ENCODE results near the gene SCFD2.

The SCFD2 gene

GRCh38 chr4:52964561-52965101, 401.2 kb downstream of the SCFD2 start:
- DNase-seq (ENCODE audit: low read depth in 4 of 4, low spot score in 1 of 4), result no peak

DNA sequence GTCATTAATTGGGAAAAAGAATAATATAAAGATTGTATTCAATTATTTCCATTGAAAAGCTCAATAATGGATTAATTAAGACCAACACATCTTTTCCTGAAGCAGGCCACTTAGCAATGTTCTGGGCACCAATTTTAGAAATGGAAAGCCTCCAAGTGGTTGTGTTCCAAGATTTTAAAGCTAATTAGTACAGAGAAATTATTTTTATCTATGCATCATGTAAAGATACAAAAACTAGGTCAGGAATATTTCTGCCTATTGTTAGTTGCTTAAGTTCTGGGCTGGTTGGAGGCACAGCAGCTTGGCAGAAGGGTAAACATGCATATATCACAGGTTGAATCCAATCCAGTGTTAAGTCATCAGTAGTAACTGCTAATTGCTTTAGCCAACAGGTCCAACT, 401.9 kb downstream of the SCFD2 start:
- no peak for DNase-seq (ENCODE audit: low read depth in 4 of 4, low spot score in 1 of 4)

DNA sequence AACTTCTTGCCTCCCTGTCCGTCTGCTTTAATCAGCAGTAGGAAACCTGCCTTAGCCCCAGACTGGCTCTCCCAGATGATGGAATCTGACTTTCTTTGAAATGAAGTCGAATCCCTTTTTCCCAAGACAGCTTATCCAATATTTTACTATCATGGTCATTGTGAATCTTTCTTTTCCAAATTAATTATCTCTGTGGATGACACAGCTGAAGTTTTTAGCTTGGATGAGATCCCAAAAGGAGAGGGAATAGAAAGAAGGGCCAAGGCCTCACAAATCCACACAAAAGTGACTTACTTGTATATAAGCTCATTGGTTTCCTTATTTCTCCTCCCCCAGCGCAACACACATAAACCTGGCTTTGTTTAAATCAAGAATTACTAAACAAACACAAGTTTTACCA, 403.1 kb downstream of the SCFD2 start:
- no peak for DNase-seq (ENCODE audit: low read depth in 4 of 4, low spot score in 1 of 4)

DNA sequence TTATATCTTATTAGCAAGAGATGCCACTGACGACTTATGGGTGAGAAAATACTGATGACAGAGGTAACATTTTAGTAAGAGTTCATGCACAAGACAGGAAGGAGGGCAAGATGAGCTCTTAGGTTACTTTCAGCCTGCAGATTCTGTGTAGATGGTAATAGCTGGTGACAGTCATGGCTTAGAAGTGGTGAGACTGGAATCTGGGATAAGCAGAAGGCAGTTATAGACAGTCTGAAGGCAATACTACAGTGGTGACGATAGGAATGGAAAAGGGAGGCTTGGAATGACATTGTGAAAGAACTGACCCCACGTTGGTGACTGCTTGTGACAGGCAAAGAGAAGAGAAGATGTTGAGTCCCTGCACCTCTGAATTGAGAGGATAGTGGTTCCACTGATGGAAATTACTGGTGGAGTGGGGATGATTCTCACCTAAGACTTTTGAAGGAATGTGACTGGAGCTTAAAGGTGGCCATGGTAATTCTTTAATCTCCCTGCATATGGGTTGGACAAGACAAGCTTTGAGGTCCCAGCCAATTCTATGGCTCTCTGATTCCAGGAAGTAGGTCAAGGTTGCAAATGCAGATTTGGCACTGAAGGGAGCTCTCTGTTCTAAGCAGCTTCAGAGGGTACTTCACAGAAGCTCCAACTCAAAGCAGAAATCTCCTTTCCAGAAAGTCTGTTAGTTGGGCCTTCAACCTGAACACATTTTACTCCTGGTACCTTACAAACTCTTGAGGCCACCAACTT, 404.0 kb downstream of the SCFD2 start:
- no peak for DNase-seq (ENCODE audit: low read depth in 4 of 4, low spot score in 1 of 4)

- DNase-seq (ENCODE audit: low read depth in 4 of 4, low spot score in 1 of 4), result no peak
These were observed 406.3 kb downstream of the SCFD2 start for GRCh38 chr4:52959541-52959940.

DNA sequence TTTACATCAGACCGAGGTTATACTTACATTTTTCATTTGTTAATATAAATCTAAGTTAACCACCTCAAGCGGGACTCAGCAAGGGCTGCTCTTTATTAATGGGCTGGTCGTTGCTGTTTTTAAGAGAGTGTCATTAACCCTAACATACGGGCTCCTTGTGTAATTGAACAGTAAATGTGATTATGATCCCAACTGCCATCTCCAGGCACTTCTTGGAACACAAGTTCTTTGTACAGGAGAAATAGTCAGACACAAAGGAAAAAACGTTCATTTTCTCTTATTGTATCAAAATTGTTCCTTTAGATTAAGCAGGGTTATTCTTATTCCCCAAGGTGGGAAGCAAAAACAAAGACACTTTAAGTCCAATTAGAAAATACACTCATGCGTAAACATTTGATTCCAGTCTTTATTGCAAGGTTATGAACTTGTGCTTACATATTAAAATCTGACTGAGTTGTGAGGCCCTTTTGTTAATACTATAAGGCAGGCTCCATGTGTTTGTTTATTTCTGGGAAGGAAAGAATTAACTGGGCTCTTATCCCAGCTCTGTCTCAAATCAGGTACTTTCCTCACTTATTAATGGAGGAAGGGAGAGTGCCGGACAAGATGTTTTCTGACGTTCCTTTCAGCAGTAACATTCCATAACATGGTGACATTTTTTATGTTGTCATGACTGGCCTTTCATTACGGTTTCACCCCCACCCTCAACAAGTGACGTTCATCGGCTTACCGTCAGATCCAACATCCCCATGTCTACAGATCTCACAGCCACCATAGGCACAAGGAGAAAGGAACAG, 407.8 kb downstream of the SCFD2 start:
- no peak for DNase-seq (ENCODE audit: low read depth in 4 of 4, low spot score in 1 of 4)

- no peak for DNase-seq (ENCODE audit: low read depth in 4 of 4, low spot score in 1 of 4)
These were observed 408.6 kb downstream of the SCFD2 start for GRCh38 chr4:52957220-52957686.

DNA sequence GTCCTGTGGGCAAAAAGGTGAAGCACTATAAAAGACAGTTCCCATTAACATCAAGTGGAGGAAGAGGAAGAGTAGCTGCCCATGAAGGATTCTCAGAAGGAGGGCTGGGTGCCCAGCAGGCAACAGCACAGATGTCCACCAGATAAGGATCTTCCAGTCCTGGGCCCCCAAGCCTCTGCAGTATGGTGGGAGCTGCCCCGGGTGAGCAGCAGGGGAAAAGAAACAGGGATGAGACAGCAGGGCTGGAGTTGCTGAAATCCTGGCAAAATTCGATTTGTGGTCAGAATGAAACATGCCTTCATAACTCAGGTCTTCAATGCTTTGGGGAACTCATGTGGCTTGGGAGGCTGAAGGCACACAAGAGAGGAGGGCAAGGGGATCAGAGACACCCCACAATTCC, 409.2 kb downstream of the SCFD2 start:
- DNase-seq (ENCODE audit: low read depth in 4 of 4, low spot score in 1 of 4), result no peak

DNA sequence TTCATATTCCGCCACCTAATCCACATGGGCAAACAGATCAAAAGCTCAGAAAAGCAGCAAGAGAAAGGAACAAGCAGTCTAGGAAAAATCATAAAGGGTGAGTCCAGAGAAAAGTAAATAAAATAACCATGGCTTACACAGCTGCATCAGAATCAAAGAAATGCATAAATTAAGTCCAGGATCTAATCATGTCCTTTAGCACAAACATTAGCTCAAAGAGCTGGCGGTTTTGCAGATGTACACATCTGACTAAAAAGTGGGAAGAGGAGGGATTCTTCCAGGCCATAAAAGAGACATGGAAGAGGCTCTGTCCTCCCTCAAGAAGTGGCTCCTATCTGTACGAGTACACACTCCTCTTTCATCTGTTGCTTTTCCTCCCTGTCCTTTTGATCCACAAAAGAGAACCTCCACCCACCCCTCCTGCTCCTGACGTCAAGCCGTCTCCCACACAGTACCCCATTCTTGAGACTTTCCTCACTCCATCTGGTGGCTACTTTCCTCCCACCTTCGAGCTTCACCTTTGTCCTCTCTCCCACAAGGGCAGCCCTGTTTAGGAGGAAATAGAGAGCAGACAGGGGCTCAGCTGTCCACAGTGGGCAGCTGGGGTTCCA, 411.2 kb downstream of the SCFD2 start:
- no peak for DNase-seq (ENCODE audit: low read depth in 4 of 4, low spot score in 1 of 4)

- no peak for DNase-seq (ENCODE audit: low read depth in 4 of 4, low spot score in 1 of 4)
These were observed 413.3 kb downstream of the SCFD2 start for GRCh38 chr4:52952540-52952939.

DNA sequence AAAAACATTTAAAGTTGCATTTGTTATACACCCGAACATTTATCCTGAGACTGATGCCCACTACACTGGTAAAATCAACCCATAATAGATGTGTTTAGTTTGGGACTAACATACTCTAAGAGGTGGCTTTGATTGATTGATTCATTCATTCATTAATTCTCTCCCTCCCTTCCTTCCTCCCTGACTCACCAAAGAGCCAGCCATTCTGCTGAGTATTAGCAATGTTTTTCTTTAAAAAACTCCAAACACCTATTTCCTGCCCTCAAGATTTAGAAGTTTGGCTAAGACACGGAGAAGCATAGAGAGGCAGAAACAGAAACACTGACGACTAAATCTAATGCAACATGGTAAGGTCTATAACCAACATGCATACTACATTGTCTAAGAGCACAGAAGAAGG, 414.8 kb downstream of the SCFD2 start:
- no peak for DNase-seq (ENCODE audit: low read depth in 4 of 4, low spot score in 1 of 4)

- DNase-seq (ENCODE audit: low read depth in 4 of 4, low spot score in 1 of 4), result no peak
These were observed 415.6 kb downstream of the SCFD2 start for GRCh38 chr4:52950226-52950625.

GRCh38 chr4:52949336-52949735, 416.5 kb downstream of the SCFD2 start:
- no peak for DNase-seq (ENCODE audit: low read depth in 4 of 4, low spot score in 1 of 4)

GRCh38 chr4:52948057-52948423, 417.8 kb downstream of the SCFD2 start:
- DNase-seq (ENCODE audit: low read depth in 4 of 4, low spot score in 1 of 4), result no peak

DNA sequence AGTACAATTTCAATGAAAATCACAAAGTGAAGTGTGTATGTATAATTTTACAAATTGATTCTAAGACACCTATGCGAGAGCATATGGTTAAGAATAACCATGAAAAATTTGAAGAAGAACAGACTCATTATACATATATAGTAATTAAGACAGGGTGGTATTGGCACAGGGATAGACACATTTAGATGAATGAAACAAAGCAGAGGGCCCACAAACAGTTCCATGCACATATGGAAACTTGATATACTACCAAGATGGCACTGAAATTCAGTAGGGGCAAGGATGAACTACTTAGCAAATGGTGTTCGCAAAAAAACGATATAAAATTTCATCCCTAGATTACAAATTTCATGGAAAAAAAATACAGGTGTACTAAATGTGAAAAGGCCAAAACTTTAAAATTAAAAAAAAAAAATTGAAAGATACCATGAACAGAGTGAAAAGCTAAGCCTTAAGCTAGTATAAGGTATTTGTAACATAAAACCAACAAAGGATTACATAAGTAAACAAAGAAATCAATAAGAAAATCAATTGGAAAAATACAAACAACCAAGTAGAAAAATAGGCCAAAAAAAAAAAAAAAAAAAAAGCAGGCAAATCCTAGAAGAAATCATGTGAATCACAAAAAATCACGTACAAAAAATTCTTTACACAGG, 418.3 kb downstream of the SCFD2 start:
- no peak for DNase-seq (ENCODE audit: low read depth in 4 of 4, low spot score in 1 of 4)

DNA sequence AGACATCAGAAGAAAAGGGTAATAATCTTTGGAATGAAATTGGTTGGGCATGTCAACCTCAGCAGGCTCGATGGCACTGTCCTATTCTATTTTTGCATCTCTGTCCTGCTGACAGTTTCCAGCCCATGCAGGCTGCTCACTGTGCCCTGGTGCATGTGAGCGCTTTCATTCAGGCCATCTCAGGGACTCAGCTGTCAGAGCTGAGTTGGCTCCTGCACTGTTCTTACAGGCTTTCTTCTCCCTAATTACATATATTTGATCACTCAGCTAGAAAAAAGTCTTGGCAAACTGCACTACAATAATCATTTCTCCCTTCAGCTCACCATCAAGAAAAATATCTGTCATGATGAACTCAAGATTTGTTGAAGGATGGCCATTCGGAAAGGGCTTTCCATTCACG, 419.0 kb downstream of the SCFD2 start:
- no peak for DNase-seq (ENCODE audit: low read depth in 4 of 4, low spot score in 1 of 4)

DNA sequence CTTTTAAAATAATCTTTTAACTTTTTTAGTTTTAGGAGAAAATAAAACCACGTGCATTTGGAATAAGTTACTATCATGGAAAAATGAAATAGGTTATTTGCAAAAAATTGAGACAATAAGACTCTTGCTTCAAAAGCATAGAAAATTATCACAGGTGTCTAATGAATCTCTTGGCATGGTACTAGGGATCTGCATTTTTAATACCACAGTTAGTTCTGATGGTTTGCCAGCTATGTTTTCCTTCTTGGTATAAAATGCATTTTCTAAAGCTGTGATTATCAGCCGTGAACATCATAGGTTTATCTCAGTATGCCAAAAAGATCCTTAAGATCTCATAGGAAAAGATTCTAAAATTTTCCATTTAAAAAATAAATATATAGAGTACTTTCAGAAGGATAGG, 419.9 kb downstream of the SCFD2 start:
- no peak for DNase-seq (ENCODE audit: low read depth in 4 of 4, low spot score in 1 of 4)

GRCh38 chr4:52945326-52945898, 420.4 kb downstream of the SCFD2 start:
- DNase-seq (ENCODE audit: low read depth in 4 of 4, low spot score in 1 of 4), result no peak

GRCh38 chr4:52943677-52944076, 422.2 kb downstream of the SCFD2 start:
- no peak for DNase-seq (ENCODE audit: low read depth in 4 of 4, low spot score in 1 of 4)

DNA sequence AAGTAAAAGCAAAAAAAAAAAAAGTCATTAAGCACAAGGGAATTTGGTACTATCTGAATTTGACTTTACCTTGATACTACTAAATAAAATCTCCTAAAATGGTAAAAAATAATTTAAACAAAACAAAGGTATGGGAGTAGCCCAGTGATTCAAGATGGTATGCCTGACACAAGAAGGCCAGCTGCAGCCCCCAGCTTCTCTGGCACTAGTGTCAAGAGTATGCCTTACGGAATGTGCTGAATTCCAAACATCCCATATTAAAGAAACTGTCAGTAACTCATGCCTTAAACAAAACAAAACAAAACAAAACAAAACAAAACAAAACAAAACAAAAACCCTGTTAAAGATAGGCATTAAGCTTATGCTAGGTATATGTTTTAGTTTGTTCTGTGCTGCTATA, 422.9 kb downstream of the SCFD2 start:
- DNase-seq (ENCODE audit: low read depth in 4 of 4, low spot score in 1 of 4), result no peak

DNA sequence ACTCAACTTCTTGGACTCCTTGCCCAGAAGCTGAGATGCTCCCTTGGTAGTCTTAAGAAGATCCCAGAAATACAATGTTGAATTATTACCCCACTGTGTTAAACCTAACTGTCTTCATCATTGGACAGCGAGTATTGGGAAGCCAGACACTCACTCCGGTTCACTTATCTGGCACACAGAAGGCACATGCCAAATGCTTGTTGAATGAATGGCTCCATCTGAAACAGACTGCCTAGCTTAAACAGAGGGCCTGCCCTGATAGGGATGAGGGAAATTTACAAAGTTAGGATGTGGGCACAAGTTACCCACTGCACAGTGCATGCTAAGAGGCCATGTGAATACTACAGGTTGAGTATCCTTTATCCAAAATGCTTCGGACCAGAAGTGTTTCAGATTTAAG, 424.4 kb downstream of the SCFD2 start:
- no peak for DNase-seq (ENCODE audit: low read depth in 4 of 4, low spot score in 1 of 4)

Data from stimulated activated CD4-positive, alpha-beta T cell treated with anti-CD3 and anti-CD28 coated beads, Interleukin-1b, Interleukin-23, amount 100 ng/mL, for 24 hours (primary cell).